ENCODE results near the gene RAB9A. TPM values are rescaled to one million over a fixed set of nuclear protein-coding genes. Genes with fewer than 3 reads are reported as not detected.

Gene RAB9A
- total RNA-seq, 1 donor from 2014 or later: 34.2 TPM

GRCh38 chrX:13733506-13733905 lies 44.6 kb downstream of the RAB9A start:
- Mint-ChIP-seq H3K4me3 (ENCODE audit: unreplicated experiment) (peak overlapping the region; percentile 92), H3K27ac (ENCODE audit: unreplicated experiment) (peak overlapping the region; percentile 95), H3K9me3 (ENCODE audit: unreplicated experiment) (no peaks in the 10 kb centered on the region), H3K4me1 (ENCODE audit: low read depth, unreplicated experiment) (peaks cover 24% of the 10 kb centered on the region), H3K36me3 (ENCODE audit: low read depth, unreplicated experiment) (peaks cover 9% of the 10 kb centered on the region), H3K27me3 (ENCODE audit: low read depth, unreplicated experiment) (no peaks in the 10 kb centered on the region)
- peak overlapping the region; percentile 95 for H3K9ac ChIP-seq (ENCODE audit: low read length)
- FAIRE-seq (no peak), DNase-seq (ENCODE audit: low read depth) (no peak)
- peak overlapping the region; percentile 95 for H3K4me2 ChIP-seq (ENCODE audit: low read length)
- H4K20me1 ChIP-seq (ENCODE audit: insufficient read depth, low read length): no peaks in the 10 kb centered on the region
- H3K36me3 ChIP-seq (ENCODE audit: insufficient read depth, low read length): peaks cover 3% of the 10 kb centered on the region
- H3K9me3 ChIP-seq (ENCODE audit: insufficient read depth, low read depth, low read length): no peaks in the 10 kb centered on the region
- no peaks in the 10 kb centered on the region for H3K27me3 ChIP-seq (ENCODE audit: insufficient read depth, low read length)
- H3K79me2 ChIP-seq (ENCODE audit: insufficient read depth, low read length): peaks cover 55% of the 10 kb centered on the region
- TF ChIP-seq EZH2 (IDR thresholded peaks at IDR 0.05; ENCODE audit: insufficient read depth, low read length) (no peak), CTCF (IDR thresholded peaks at IDR 0.05; ENCODE audit: insufficient read depth, low read depth, low read length) (no peak)
- H3K4me1 ChIP-seq (ENCODE audit: insufficient read depth, low read length): peaks cover 8% of the 10 kb centered on the region
- H2AFZ ChIP-seq (ENCODE audit: low read depth, low read length): peak overlapping the region; percentile 92
- peak overlapping the region; percentile 96 for H3K4me3 ChIP-seq (ENCODE audit: insufficient read depth, low read depth, low read length)
- H3K27ac ChIP-seq (ENCODE audit: low read depth, low read length): peak overlapping the region; percentile 87

- H3K9me3 Mint-ChIP-seq (ENCODE audit: unreplicated experiment): no peaks in the 10 kb centered on the region
- peaks cover 52% of the 10 kb centered on the region for H3K79me2 ChIP-seq (ENCODE audit: insufficient read depth, low read length)
- DNase-seq (ENCODE audit: low read depth) (peak; percentile 90), FAIRE-seq (peak; percentile 100)
- peak within 1 kb of the TSS; percentile 95 for H3K4me2 ChIP-seq (ENCODE audit: low read length)
- TF ChIP-seq EZH2 (IDR thresholded peaks at IDR 0.05; ENCODE audit: insufficient read depth, low read length): no peak
- TF ChIP-seq CTCF (IDR thresholded peaks at IDR 0.05; ENCODE audit: insufficient read depth, low read depth, low read length): no peak
- peaks cover 8% of the 10 kb centered on the region for H3K4me1 ChIP-seq (ENCODE audit: insufficient read depth, low read length)
- H3K27me3 ChIP-seq (ENCODE audit: insufficient read depth, low read length): no peaks in the 10 kb centered on the region
- H3K4me3 ChIP-seq (ENCODE audit: insufficient read depth, low read depth, low read length): peak within 1 kb of the TSS; percentile 96
- H3K36me3 ChIP-seq (ENCODE audit: insufficient read depth, low read length): peaks cover 3% of the 10 kb centered on the region
- H3K36me3 Mint-ChIP-seq (ENCODE audit: low read depth, unreplicated experiment): peaks cover 6% of the 10 kb centered on the region
- peak within 1 kb of the TSS; percentile 87 for H3K27ac ChIP-seq (ENCODE audit: low read depth, low read length)
- no peaks in the 10 kb centered on the region for H3K9me3 ChIP-seq (ENCODE audit: insufficient read depth, low read depth, low read length)
- peak within 1 kb of the TSS; percentile 95 for H3K27ac Mint-ChIP-seq (ENCODE audit: unreplicated experiment)
- no peaks in the 10 kb centered on the region for H4K20me1 ChIP-seq (ENCODE audit: insufficient read depth, low read length)
- H3K4me3 Mint-ChIP-seq (ENCODE audit: unreplicated experiment): peak within 1 kb of the TSS; percentile 92
- H2AFZ ChIP-seq (ENCODE audit: low read depth, low read length): peak within 1 kb of the TSS; percentile 92
- H3K9ac ChIP-seq (ENCODE audit: low read length): peak within 1 kb of the TSS; percentile 95
- H3K27me3 Mint-ChIP-seq (ENCODE audit: low read depth, unreplicated experiment): no peaks in the 10 kb centered on the region
- H3K4me1 Mint-ChIP-seq (ENCODE audit: low read depth, unreplicated experiment): peaks cover 24% of the 10 kb centered on the region
Observed at GRCh38 chrX:13734278-13735172, 45.6 kb downstream of the RAB9A start, which contains the start of the genes OFD1 and TRAPPC2. OFD1 (plus strand) TSS chrX:13734748; CDS start chrX:13735072, 324 bp downstream. TRAPPC2 (minus strand) TSS chrX:13734620; CDS start chrX:13719963, 14,657 bp downstream.
